ENCODE results near the gene IGDCC3.
A peak's percentile ranks its signal among the peaks of the same experiment; 100 is the strongest.
"Not testable (repeated sequence)": the region's sequence is repeated elsewhere in the genome, so short reads cannot be mapped to it uniquely, and the experiment has no call there.

IGDCC3 gene

DNA sequence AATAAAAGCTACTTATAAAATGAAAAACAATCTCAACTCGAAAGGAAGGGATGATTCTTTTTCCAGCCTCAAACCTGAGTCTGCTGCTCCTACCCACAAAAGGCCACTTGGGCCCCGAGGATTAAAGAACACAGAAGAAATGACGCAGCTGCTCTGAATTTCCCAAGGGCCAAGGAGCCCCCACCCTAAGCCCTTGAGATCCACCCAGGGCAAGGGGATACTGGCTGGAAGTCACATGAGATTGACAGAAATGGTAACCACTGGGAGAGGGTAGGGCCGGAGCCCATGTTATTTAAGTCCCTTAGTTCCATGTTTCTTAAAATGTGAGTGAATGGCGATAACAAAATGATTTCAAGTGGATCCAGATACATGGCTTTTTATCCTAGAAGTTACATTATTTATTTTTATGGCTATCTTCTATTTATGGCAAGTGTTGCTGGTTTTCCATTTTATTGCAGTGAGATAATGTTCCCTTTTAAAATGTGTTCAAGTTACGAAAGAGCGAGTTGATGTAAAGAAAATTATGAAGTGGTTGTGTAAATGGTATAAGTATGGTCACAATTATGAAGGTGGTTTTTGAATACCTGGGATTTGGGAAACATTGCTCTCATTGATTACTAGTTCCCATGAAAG is 28.1 kb upstream of the IGDCC3 start:
- no peak for DNase-seq

DNA sequence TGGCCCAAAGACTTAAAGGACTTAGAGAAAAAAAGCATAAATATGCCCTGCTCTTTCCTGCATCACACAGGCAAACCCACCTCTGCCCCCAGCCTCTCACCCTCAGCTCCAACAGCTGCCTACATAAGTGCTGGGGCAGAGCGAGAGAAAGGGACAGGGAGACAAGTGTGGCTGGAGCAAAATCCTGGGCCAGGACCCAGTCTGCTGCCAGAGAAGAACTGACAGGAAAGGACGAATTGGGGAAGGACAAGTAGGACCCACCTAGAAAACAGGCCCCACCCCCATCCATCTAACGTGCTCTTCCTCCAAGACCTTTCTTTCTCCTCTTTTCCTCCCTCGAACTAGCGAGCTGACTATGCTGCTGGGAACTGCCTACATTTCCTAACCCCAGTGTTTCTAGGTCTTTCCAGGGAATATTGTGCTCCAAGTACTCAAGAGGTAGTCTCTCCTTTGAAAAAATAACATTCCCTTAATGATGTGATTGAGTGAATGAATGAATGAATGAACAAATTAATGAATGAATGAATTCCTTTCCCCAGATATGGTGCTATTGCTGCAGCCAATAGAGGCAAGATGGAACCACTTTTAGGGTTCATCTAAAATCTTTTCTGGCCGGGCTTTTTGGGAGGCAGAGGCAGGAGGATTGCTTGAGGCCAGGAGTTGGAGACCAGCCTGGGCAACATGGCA is 26.5 kb upstream of the IGDCC3 start:
- DNase-seq, result no peak

- DNase-seq, result no peak
These were observed 25.2 kb upstream of the IGDCC3 start for GRCh38 chr15:65402961-65403360.

GRCh38 chr15:65401611-65402240 is 23.9 kb upstream of the IGDCC3 start:
- DNase-seq, result no peak

- DNase-seq, result peak; percentile 62
These were observed 23.2 kb upstream of the IGDCC3 start for GRCh38 chr15:65400760-65401610.

- DNase-seq, result no peak
These were observed 22.2 kb upstream of the IGDCC3 start for GRCh38 chr15:65399997-65400396.

- no peak for DNase-seq
These were observed 21.4 kb upstream of the IGDCC3 start for GRCh38 chr15:65399001-65399706.

- DNase-seq, result not testable (repeated sequence)
These were observed 20.7 kb upstream of the IGDCC3 start for GRCh38 chr15:65398486-65398885.

- no peak for DNase-seq
These were observed 19.1 kb upstream of the IGDCC3 start for GRCh38 chr15:65396965-65397317.

DNA sequence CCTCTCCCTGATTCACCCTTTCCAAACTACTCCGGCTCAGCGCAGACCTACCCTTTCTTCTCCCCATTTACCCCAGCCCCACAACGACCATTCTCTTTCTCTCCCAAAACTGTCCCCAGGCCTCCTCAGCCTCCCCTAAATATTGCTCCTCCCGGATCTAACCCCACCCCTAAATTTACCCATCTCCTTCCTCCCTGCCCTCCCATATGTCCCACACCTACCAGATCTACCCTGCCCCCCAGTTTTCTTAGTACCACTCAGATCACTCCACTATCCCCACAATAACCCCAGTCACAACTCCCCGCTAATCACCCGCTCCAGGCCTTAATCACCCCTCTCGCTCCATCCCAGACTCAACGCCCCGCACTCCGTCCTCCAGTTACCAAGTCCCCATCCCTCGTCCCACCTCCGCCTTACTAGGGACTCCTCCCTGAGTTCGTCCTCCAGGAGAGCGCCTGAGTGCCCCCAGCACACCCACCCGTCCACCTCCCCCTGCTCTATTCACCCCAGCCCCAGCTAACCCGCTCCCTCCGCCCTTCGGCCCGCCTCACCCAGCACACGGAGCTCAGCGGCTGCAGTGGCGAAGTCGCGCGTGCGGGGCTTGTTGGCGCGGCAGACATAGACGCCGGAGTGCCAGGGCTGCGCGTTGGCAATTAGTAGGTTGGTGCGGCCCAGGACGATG is 18.6 kb upstream of the IGDCC3 start:
- no peak for DNase-seq

DNA sequence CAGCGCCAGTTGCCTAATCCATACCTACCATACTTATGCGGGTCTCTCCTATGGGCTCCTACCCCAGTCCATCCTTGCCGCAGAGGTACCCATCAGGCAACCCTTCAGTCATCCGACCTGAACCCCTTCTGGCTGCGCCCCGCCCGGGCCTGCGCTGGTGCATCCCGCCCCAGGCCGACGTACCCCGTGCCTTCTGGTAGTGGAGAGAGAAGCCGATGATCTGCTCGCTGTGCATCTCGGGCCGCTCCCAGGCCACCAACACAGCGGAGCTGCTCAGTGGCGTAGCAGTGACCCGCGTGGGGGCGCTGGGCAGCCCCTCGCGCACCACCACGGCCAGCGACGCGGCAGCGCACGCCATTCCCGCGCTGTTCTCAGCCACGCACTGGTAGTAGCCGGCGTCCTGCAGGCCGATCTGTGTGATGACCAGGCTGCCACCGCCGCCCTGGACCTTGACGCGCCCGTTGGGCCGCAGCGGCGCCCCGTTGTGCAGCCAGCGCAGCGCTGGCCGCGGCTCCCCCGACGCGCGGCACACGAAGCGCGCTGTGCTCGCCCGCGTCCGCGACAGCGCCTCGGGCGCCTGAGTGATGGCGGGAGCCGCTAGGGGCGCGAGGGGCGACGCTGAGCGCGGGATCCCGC is 17.9 kb upstream of the IGDCC3 start:
- no peak for DNase-seq

DNA sequence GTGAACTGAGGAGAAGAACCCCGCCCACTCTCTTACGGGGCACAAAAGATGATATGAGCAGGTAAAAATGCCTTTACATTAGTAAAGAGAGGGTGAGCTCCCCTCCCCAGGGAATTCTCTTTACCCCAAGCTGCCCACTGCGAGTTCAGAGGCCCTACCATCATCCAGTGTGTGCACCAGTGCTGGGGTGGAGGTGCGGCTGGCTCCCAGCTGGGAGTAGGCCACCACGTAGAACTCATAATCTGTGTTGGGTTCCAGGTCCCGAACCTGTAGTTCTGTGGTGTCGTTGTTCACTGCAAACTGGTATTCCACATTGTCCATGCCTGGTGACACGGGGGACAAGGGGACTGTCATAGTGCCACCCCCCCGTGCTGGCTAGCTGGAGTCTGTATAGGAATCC is 17.1 kb upstream of the IGDCC3 start:
- DNase-seq, result no peak

- no peak for DNase-seq
These were observed 16.5 kb upstream of the IGDCC3 start for GRCh38 chr15:65394280-65394789.

DNA sequence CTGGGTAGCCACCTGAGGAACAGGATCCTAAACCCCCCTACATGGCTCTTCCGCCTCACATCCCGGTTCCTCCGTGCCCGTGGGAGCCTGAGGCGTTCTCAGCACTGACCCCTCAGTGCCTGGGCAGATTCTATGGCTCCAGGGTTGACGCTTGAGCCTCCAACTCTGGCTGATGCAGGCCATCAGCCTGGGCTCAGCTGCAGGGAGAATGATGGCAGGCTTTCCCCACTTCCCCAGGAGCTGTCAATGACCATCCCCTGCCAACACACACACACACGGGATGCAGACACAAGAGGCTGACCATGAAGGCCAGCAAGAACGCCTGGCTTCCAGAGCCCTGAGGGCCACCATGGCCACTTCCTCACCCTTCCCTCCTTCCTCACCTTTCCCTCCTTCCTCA is 15.8 kb upstream of the IGDCC3 start:
- no peak for DNase-seq

DNA sequence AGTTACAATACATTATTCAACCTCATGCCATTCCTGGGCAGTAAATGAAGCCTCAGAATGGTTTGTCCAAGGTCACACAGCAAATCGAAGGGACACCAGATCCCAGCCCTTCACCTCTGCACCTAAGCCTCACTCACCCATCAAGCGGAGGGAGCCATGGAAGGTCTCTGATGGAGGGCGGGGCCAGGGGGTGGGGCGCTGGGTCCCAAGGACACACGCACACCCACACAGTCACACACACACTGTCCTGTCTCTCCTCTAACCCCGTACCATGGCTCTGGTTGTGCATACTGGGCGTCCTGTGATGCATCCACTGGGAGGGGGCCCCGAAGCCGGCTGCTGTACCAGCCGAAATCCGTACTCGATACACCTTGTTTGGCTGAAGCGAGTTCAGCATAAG is 15.3 kb upstream of the IGDCC3 start:
- no peak for DNase-seq

DNA sequence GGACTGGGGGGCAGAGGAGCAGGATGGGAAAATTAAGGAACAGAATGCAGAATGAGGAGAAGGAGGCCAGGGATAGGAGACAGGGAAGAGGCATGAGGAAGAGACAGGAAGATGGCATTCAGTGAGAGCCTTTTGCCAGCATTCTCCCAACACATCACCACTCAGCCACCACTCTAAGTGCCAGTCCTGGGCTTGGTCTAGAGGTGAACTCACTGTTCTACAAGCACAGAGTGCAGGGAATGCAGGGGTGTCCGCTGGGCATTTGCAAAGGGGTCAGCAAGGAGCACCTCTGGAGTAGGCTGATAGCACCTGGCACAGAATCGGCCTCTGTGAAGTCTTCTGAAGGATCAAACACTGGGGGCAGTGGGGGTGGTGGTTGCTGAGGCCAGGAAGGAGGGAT is 14.6 kb upstream of the IGDCC3 start:
- no peak for DNase-seq

DNA sequence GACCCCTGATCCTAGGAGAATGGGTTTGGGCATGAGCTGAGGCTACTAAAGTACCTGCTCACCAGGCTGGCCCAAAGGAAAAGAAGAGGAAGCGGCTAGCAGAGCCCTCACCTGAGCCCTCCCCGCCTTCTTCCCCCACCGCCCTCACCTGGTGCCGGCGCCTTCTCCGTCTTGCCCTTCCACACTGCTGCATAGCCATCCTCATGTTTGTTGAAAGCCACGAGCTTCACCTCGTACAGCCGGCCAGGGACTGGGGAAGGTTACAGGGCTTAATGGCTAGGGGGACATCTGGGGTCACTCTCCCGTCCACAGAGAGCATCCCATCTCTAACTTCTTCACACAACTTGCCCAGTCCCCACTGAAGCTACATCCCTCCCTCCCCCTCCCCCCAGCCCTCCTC is 13.9 kb upstream of the IGDCC3 start:
- DNase-seq, result peak; percentile 24

DNA sequence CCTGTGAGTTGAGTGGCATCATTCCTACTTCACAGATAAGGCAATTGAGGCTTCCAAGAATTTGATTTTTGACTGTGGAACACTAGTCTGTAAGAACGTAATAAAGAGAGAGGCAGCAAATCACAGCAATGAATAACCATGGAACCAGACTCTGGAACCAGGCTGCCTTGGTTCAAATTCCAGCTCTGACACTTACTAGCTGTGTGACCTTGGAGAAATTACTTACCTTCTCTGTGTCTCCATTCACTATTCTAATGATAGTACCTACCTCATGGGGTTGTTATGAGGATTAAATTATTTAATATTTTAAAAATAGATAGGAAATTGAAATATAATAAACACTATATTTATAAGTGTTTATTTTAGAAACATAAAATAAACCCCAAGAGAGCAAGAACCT is 12.6 kb upstream of the IGDCC3 start:
- DNase-seq, result no peak

DNA sequence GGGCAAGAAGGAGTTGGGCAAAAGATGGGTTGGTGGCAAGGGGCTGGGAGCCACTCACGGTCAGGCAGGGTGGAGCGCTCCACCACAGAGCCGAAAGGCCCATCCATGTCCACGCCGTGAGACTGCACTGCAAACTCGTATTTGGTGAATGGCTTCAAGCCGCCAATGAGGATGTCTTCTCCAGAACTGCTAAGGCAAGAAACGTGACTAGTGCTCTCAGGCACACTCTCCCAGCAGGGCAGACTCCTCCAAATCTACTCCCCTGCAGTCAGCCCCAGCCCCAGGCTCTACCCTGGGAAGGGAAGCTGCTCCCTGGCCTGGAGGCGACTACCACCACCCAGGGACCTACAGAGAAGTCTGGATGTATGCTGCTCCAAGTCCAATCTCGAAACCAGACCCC is 11.4 kb upstream of the IGDCC3 start:
- DNase-seq, result no peak

DNA sequence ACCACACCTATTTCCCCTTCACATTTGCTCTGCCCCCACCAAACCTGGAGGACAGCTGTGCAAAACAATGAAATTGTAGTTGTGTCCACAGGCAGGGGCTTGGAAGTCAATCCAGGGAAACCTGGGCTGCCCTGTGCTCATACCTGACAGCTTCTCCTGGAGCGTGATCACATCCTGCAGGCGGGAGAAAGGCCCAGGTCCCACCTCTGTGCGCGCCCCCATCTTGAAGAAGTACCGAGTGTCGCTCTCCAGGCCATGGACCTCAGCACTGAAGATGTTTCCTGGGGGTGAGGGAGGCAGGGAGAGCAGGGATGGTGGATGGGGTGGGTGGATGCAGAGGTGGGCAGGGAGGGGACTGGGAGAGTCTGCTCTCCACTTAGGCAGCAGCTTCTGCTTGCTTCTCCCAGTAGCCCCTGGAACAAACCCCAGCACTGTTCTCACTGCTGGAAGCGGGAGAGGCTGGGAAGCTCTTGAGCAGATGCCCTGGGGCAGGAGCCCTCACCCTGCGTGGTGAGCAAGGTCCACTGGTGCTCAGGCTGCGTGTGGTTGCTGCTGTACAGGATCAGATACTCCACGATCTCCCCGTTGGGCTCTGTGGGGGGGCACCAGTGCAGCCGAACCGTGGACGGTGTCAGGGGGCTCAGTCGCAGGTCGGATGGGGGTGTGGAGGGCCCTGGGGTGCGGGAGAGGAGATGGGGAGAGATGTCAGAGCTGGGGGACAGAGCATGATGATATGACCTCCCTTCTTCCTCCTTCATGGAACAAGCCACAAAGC is 10.7 kb upstream of the IGDCC3 start:
- DNase-seq, result no peak

GRCh38 chr15:65386886-65387285 is 9.1 kb upstream of the IGDCC3 start:
- DNase-seq, result no peak
